ENCODE data around the gene SLC35D1.

The SLC35D1 gene

GRCh38 chr1:67031859-67032247, 22.1 kb downstream of the SLC35D1 start:
- Mint-ChIP-seq H3K9me3 (no peaks in the 10 kb centered on the region), H3K27ac (no peak overlapping the region), H3K4me3 (no peak overlapping the region), H3K36me3 (ENCODE audit: insufficient read depth) (peaks cover 22% of the 10 kb centered on the region), H3K27me3 (no peaks in the 10 kb centered on the region), H3K4me1 (ENCODE audit: low read depth in 2 of 2) (peaks cover 2 to 9% of the 10 kb centered on the region in 2 donors)
- no peak for DNase-seq
- ATAC-seq (replicated peaks): no peak

- Mint-ChIP-seq H3K4me1 (ENCODE audit: low read depth in 2 of 2) (peaks cover 2 to 9% of the 10 kb centered on the region in 2 donors), H3K4me3 (no peak overlapping the region), H3K36me3 (ENCODE audit: insufficient read depth) (peaks cover 16% of the 10 kb centered on the region), H3K27ac (no peak overlapping the region), H3K27me3 (no peaks in the 10 kb centered on the region), H3K9me3 (no peaks in the 10 kb centered on the region)
- ATAC-seq (replicated peaks) (no peak), DNase-seq (no peak)
These were observed 22.7 kb downstream of the SLC35D1 start for GRCh38 chr1:67031121-67031858.

- H3K9me3 Mint-ChIP-seq: no peaks in the 10 kb centered on the region
- no peak for DNase-seq
These were observed 24.5 kb downstream of the SLC35D1 start for GRCh38 chr1:67029472-67029871.

GRCh38 chr1:67020765-67021164, 33.2 kb downstream of the SLC35D1 start:
- Mint-ChIP-seq H3K27me3 (no peaks in the 10 kb centered on the region), H3K36me3 (ENCODE audit: insufficient read depth) (peaks cover 24% of the 10 kb centered on the region), H3K4me3 (no peak overlapping the region), H3K27ac (no peak overlapping the region), H3K4me1 (ENCODE audit: low read depth in 2 of 2) (no peaks in the 10 kb centered on the region), H3K9me3 (no peaks in the 10 kb centered on the region)
- ATAC-seq (replicated peaks) (no peak), DNase-seq (no peak)

More at GRCh38 chr1:67029472-67029871, 24.5 kb downstream of the SLC35D1 start:
- H3K27me3 Mint-ChIP-seq: no peaks in the 10 kb centered on the region
- peaks cover 2 to 9% of the 10 kb centered on the region in 2 donors for H3K4me1 Mint-ChIP-seq (ENCODE audit: low read depth in 2 of 2)
- no peak for ATAC-seq (replicated peaks)
- H3K36me3 Mint-ChIP-seq (ENCODE audit: insufficient read depth): peaks cover 11% of the 10 kb centered on the region
- no peak overlapping the region for H3K4me3 Mint-ChIP-seq
- no peak overlapping the region for H3K27ac Mint-ChIP-seq

- no peak for DNase-seq
- Mint-ChIP-seq H3K27ac (no peak overlapping the region), H3K27me3 (no peaks in the 10 kb centered on the region), H3K4me1 (ENCODE audit: low read depth in 2 of 2) (no peaks in the 10 kb centered on the region), H3K36me3 (ENCODE audit: insufficient read depth) (peaks cover 26% of the 10 kb centered on the region), H3K9me3 (no peaks in the 10 kb centered on the region), H3K4me3 (no peak overlapping the region)
- no peak for ATAC-seq (replicated peaks)
These were observed 33.6 kb downstream of the SLC35D1 start for GRCh38 chr1:67020304-67020703.

- Mint-ChIP-seq H3K4me1 (ENCODE audit: low read depth in 2 of 2) (no peaks in the 10 kb centered on the region), H3K36me3 (ENCODE audit: insufficient read depth) (peaks cover 27% of the 10 kb centered on the region), H3K4me3 (no peak overlapping the region), H3K27ac (no peak overlapping the region), H3K9me3 (no peaks in the 10 kb centered on the region), H3K27me3 (no peaks in the 10 kb centered on the region)
- no peak for DNase-seq
- ATAC-seq (replicated peaks): no peak
These were observed 34.3 kb downstream of the SLC35D1 start for GRCh38 chr1:67019600-67020136.

- Mint-ChIP-seq H3K27me3 (no peaks in the 10 kb centered on the region), H3K27ac (no peak overlapping the region), H3K4me1 (ENCODE audit: low read depth in 2 of 2) (no peaks in the 10 kb centered on the region), H3K4me3 (no peak overlapping the region), H3K9me3 (no peaks in the 10 kb centered on the region), H3K36me3 (ENCODE audit: insufficient read depth) (peaks cover 27% of the 10 kb centered on the region)
- ATAC-seq (replicated peaks) (no peak), DNase-seq (no peak)
These were observed 34.8 kb downstream of the SLC35D1 start for GRCh38 chr1:67019121-67019520.

GRCh38 chr1:67018574-67018973, 35.4 kb downstream of the SLC35D1 start:
- H3K36me3 Mint-ChIP-seq (ENCODE audit: insufficient read depth): peaks cover 23% of the 10 kb centered on the region
- DNase-seq: no peak
- no peak overlapping the region for H3K27ac Mint-ChIP-seq
- H3K4me3 Mint-ChIP-seq: no peak overlapping the region
- no peaks in the 10 kb centered on the region for H3K27me3 Mint-ChIP-seq
- no peaks in the 10 kb centered on the region for H3K9me3 Mint-ChIP-seq
- no peaks in the 10 kb centered on the region for H3K4me1 Mint-ChIP-seq (ENCODE audit: low read depth in 2 of 2)
- no peak for ATAC-seq (replicated peaks)

- DNase-seq (no peak), ATAC-seq (replicated peaks) (no peak)
- H3K4me3 Mint-ChIP-seq: no peak overlapping the region
- H3K36me3 Mint-ChIP-seq (ENCODE audit: insufficient read depth): peaks cover 22% of the 10 kb centered on the region
- H3K4me1 Mint-ChIP-seq (ENCODE audit: low read depth in 2 of 2): peaks cover 0 to 2% of the 10 kb centered on the region in 2 donors
- H3K27ac Mint-ChIP-seq: no peak overlapping the region
- no peaks in the 10 kb centered on the region for H3K27me3 Mint-ChIP-seq
- no peaks in the 10 kb centered on the region for H3K9me3 Mint-ChIP-seq
These were observed 40.4 kb downstream of the SLC35D1 start for GRCh38 chr1:67013573-67013972.

- DNase-seq (no peak), ATAC-seq (replicated peaks) (no peak)
- Mint-ChIP-seq H3K27me3 (no peaks in the 10 kb centered on the region), H3K27ac (peak overlapping the region in 1 of 2 donors; percentile 1), H3K9me3 (no peaks in the 10 kb centered on the region), H3K36me3 (ENCODE audit: insufficient read depth) (peaks cover 23% of the 10 kb centered on the region), H3K4me3 (no peak overlapping the region), H3K4me1 (ENCODE audit: low read depth in 2 of 2) (peaks cover 0 to 7% of the 10 kb centered on the region in 2 donors)
These were observed 44.2 kb downstream of the SLC35D1 start for GRCh38 chr1:67009792-67010191.

- Mint-ChIP-seq H3K27ac (peak overlapping the region in 1 of 2 donors; percentile 64), H3K4me1 (ENCODE audit: low read depth in 2 of 2) (peaks cover 7% of the 10 kb centered on the region in 2 donors), H3K4me3 (no peak overlapping the region), H3K9me3 (no peaks in the 10 kb centered on the region), H3K36me3 (ENCODE audit: insufficient read depth) (peaks cover 17% of the 10 kb centered on the region), H3K27me3 (no peaks in the 10 kb centered on the region)
- no peak for DNase-seq
- no peak for ATAC-seq (replicated peaks)
These were observed 48.9 kb downstream of the SLC35D1 start for GRCh38 chr1:67005068-67005467.

GRCh38 chr1:67004176-67004575, 49.8 kb downstream of the SLC35D1 start:
- H3K4me3 Mint-ChIP-seq: no peak overlapping the region
- H3K36me3 Mint-ChIP-seq (ENCODE audit: insufficient read depth): peaks cover 16% of the 10 kb centered on the region
- DNase-seq (no peak), ATAC-seq (replicated peaks) (no peak)
- H3K27ac Mint-ChIP-seq: peak overlapping the region; percentile 29 to 49
- peaks cover 6 to 7% of the 10 kb centered on the region in 2 donors for H3K4me1 Mint-ChIP-seq (ENCODE audit: low read depth in 2 of 2)
- H3K27me3 Mint-ChIP-seq: no peaks in the 10 kb centered on the region
- H3K9me3 Mint-ChIP-seq: no peaks in the 10 kb centered on the region

- Mint-ChIP-seq H3K27ac (peak overlapping the region; percentile 20 to 22), H3K4me1 (ENCODE audit: low read depth in 2 of 2) (peaks cover 6 to 10% of the 10 kb centered on the region in 2 donors), H3K36me3 (ENCODE audit: insufficient read depth) (peaks cover 16% of the 10 kb centered on the region), H3K9me3 (no peaks in the 10 kb centered on the region), H3K27me3 (no peaks in the 10 kb centered on the region), H3K4me3 (no peak overlapping the region)
- ATAC-seq (replicated peaks) (no peak), DNase-seq (no peak)
These were observed 52.1 kb downstream of the SLC35D1 start for GRCh38 chr1:67001682-67002425.
